ENCODE results near the gene PTGFRN.

- TF ChIP-seq RAD21 (IDR thresholded peaks at IDR 0.05) = no peak
- no peak for TF ChIP-seq CTCF (IDR thresholded peaks at IDR 0.05; ENCODE audit: low read depth, low read length, missing input control)
- no peak for TF ChIP-seq MAX (IDR thresholded peaks at IDR 0.05)
- TF ChIP-seq HNF4A (conservative IDR thresholded peaks at IDR 0.05) = no peak
- no peak for TF ChIP-seq JUND (IDR thresholded peaks at IDR 0.05)
- no peak for TF ChIP-seq SP1 (IDR thresholded peaks at IDR 0.05)
These were observed 5.5 kb downstream of the PTGFRN start for GRCh38 chr1:116915086-116915661.
